Measurements from ENCODE around the gene ABLIM3. TPM values are rescaled to one million over a fixed set of nuclear protein-coding genes. Genes with fewer than 3 reads are reported as not detected.
A peak's percentile ranks its signal among the peaks of the same experiment; 100 is the strongest.

The ABLIM3 gene
- total and polyA plus RNA-seq, 11 donors = 43.2 to 175 (median 97.8) TPM

GRCh38 chr5:149309354-149309753 lies 168.1 kb downstream of the ABLIM3 start:
- H3K27ac ChIP-seq = peak overlapping the region in 6 of 12 donors; percentile 6 to 55 (median 48)
- intact Hi-C loops (cut with DNase I) = loop anchor here in 1 of 10 donors (5.0 kb wide), 1 partner anchor 37 kb away; the partner anchor contains the start of gene AFAP1L1
- peaks cover 0 to 45% (median 10%) of the 10 kb centered on the region in 12 donors for H3K4me1 ChIP-seq
- peaks cover 0 to 97% (median 80%) of the 10 kb centered on the region in 9 donors for H3K36me3 ChIP-seq
- no peaks in the 10 kb centered on the region for H3K9me3 ChIP-seq
- DNase-seq = no peak
- no peak for ATAC-seq
- no peak overlapping the region for H3K4me3 ChIP-seq
- no peaks in the 10 kb centered on the region for H3K27me3 ChIP-seq
- TF ChIP-seq CTCF (IDR thresholded peaks at IDR 0.05) = no peak
- no peak for TF ChIP-seq POLR2A (IDR thresholded peaks at IDR 0.05)
- WGBS, 4 donors = 75 to 80% (median 77%) methylated on average over 6 of the region's 6 CpGs

Other genes with a start within 250 kb of the ABLIM3 start
- gene SH3TC2, start 78.4 kb upstream of the ABLIM3 start, total RNA-seq = 10 to 100 TPM in 2 of 9 donors, 1 to 10 TPM in 7; 2.4 to 12.7 (median 5.9) TPM
- gene SH3TC2, start 78.4 kb upstream of the ABLIM3 start, polyA plus RNA-seq = 1 to 10 TPM; 1.6 to 2.6 TPM
- 10 to 100 TPM; 30.4 to 57.7 (median 45.0) TPM for gene AFAP1L1, start 130.4 kb downstream of the ABLIM3 start, total RNA-seq
- gene AFAP1L1, start 130.4 kb downstream of the ABLIM3 start, polyA plus RNA-seq = 10 to 100 TPM; 32.2 to 49.5 TPM
- gene GRPEL2, start 204.0 kb downstream of the ABLIM3 start, total RNA-seq = 10 to 100 TPM in 5 of 9 donors, 1 to 10 TPM in 4; 6.7 to 14.0 (median 10.2) TPM
- gene GRPEL2, start 204.0 kb downstream of the ABLIM3 start, polyA plus RNA-seq = 1 to 10 TPM; 5.1 to 6.8 TPM
- gene PCYOX1L, start 216.6 kb downstream of the ABLIM3 start, total RNA-seq = 1 to 10 TPM; 2.3 to 6.8 (median 3.7) TPM
- gene PCYOX1L, start 216.6 kb downstream of the ABLIM3 start, polyA plus RNA-seq = 1 to 10 TPM; 2.3 to 6.5 TPM
- under 1 TPM in 2 of 9 donors, not detected in 7; 0.35 to 0.42 TPM for gene IL17B, start 237.8 kb downstream of the ABLIM3 start, total RNA-seq
- gene IL17B, start 237.8 kb downstream of the ABLIM3 start, polyA plus RNA-seq = under 1 TPM in 1 of 2 donors, not detected in 1; 0.33 TPM